HS-27A (cell line): Measurements from ENCODE around the gene MED27.

Experiments used
- DNase-seq: peaks from one replicate; pipeline ENCODE4 v3.0.0-alpha.2; 2012; ENCODE audit warnings: low read depth, missing footprints

Gene MED27

DNA sequence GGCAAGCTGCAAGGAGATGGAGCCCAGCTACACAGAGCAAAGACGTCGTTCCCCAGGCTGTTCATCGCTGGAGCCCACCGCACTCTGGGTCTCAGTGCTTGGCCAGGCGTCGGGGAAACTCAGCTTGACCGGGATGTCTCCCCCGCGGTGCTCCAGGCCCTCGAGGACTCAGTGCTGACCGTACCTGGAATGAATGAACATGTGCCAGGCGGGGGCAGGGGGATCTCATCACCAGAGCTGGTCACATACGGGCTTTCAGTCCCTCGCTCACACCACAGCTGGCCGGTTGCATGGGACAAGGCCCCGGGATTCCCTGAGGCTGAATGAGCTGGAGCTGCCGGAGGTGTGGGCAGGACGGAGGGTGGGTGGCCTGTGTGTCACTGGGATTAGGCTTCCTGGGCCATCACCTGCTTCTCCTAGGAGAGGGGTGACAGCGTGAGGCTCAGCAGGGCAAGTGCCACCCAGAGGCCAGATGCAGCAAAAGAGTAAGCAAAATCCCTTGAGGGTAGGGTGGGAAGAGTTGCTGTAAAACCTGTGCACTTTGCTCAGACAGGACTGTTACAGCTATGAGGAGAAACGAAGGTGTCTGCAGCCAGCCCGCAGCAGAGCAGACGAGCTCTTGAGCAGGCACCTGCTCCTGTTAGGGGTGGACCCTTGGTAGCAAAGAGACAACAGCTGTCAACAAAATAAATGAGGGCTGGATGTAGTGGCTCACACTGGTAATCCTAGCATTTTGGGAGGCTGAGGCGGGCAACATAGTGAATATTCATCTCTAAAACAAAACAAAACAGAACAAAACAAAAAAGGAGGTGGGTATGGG is 269.1 kb downstream of the MED27 start:
- DNase-seq = no peak
